ENCODE data around the gene METTL16. TPM values are rescaled to one million over a fixed set of nuclear protein-coding genes. Genes with fewer than 3 reads are reported as not detected.

The METTL16 gene
- total and polyA plus RNA-seq, 2 experiments from 2014 or later = 40.1 to 80.8 TPM

- no peak for TF ChIP-seq EZH2phosphoT487 (IDR thresholded peaks at IDR 0.05; ENCODE audit: unreplicated experiment)
- H3K36me3 ChIP-seq (ENCODE audit: insufficient read depth) = peaks cover 14% of the 10 kb centered on the region; the same call in 1 of the 2 replicates
- H3K4me2 ChIP-seq = no peak overlapping the region
- H3F3A ChIP-seq (replicated peaks; ENCODE audit: low read depth) = peaks cover 20% of the 10 kb centered on the region
- no peaks in the 10 kb centered on the region for H3K9me2 ChIP-seq (ENCODE audit: insufficient read depth)
- H4K20me1 ChIP-seq (replicated peaks; ENCODE audit: insufficient read depth) = peaks cover 19% of the 10 kb centered on the region
- Mint-ChIP-seq H3K4me3 (no peak overlapping the region), H3K9me3 (no peaks in the 10 kb centered on the region), H3K36me3 (ENCODE audit: low read depth) (peaks cover 44% of the 10 kb centered on the region), H3K27me3 (ENCODE audit: insufficient read depth, low read depth, poor library complexity) (peaks cover 6% of the 10 kb centered on the region), H3K4me1 (peaks cover 2% of the 10 kb centered on the region; the same call in 1 of the 3 replicates), H3K27ac (no peak overlapping the region)
- H3K4me1 ChIP-seq (ENCODE audit: insufficient read depth) = no peaks in the 10 kb centered on the region
- DNase-seq (ENCODE audit: low spot score) (no peak), ATAC-seq (no peak)
- no peaks in the 10 kb centered on the region; the same call in 1 of the 2 replicates for H3K79me2 ChIP-seq (replicated peaks; ENCODE audit: insufficient read depth)
- H2AFZ ChIP-seq = no peak overlapping the region
- no peak overlapping the region for H3K4me3 ChIP-seq
- no peak overlapping the region for H3K27ac ChIP-seq (ENCODE audit: low read depth)
- H3K27me3 ChIP-seq (ENCODE audit: insufficient read depth) = no peaks in the 10 kb centered on the region
These were observed 96.6 kb downstream of the METTL16 start for GRCh38 chr17:2415081-2415480.

GRCh38 chr17:2414446-2415064 is 97.1 kb downstream of the METTL16 start:
- H3K36me3 Mint-ChIP-seq (ENCODE audit: low read depth) = peaks cover 39% of the 10 kb centered on the region
- peaks cover 19% of the 10 kb centered on the region for H4K20me1 ChIP-seq (replicated peaks; ENCODE audit: insufficient read depth)
- no peak overlapping the region for H3K4me3 Mint-ChIP-seq
- ATAC-seq (no peak), DNase-seq (ENCODE audit: low spot score) (no peak)
- H3K9me2 ChIP-seq (ENCODE audit: insufficient read depth) = no peaks in the 10 kb centered on the region
- no peaks in the 10 kb centered on the region for H3K4me1 ChIP-seq (ENCODE audit: insufficient read depth)
- peaks cover 2% of the 10 kb centered on the region; the same call in 1 of the 3 replicates for H3K4me1 Mint-ChIP-seq
- peaks cover 20% of the 10 kb centered on the region for H3F3A ChIP-seq (replicated peaks; ENCODE audit: low read depth)
- peaks cover 10% of the 10 kb centered on the region; the same call in 1 of the 2 replicates for H3K36me3 ChIP-seq (ENCODE audit: insufficient read depth)
- H3K9me3 Mint-ChIP-seq = no peaks in the 10 kb centered on the region
- H3K27ac Mint-ChIP-seq = no peak overlapping the region
- H3K4me3 ChIP-seq = no peak overlapping the region
- no peak overlapping the region for H2AFZ ChIP-seq
- no peaks in the 10 kb centered on the region for H3K27me3 ChIP-seq (ENCODE audit: insufficient read depth)
- H3K27me3 Mint-ChIP-seq (ENCODE audit: insufficient read depth, low read depth, poor library complexity) = peaks cover 6% of the 10 kb centered on the region
- H3K27ac ChIP-seq (ENCODE audit: low read depth) = no peak overlapping the region
- no peak overlapping the region for H3K4me2 ChIP-seq
- no peaks in the 10 kb centered on the region; the same call in 1 of the 2 replicates for H3K79me2 ChIP-seq (replicated peaks; ENCODE audit: insufficient read depth)
- TF ChIP-seq EZH2 (IDR thresholded peaks at IDR 0.05; ENCODE audit: low read depth, unreplicated experiment) (no peak), STAT1 (IDR thresholded peaks at IDR 0.05; ENCODE audit: unreplicated experiment) (no peak), ZNF114 (CRISPR knock-in tag; IDR thresholded peaks at IDR 0.05) (no peak), JUNB (IDR thresholded peaks at IDR 0.05; ENCODE audit: unreplicated experiment) (no peak), NANOG (IDR thresholded peaks at IDR 0.05; ENCODE audit: borderline replicate concordance) (no peak), ZNF331 (CRISPR knock-in tag; IDR thresholded peaks at IDR 0.05; ENCODE audit: low read depth) (no peak), EZH2phosphoT487 (IDR thresholded peaks at IDR 0.05; ENCODE audit: unreplicated experiment) (no peak), POLR2AphosphoS5 (IDR thresholded peaks at IDR 0.05; ENCODE audit: low read depth) (no peak)
- TF ChIP-seq, protein P1, sequence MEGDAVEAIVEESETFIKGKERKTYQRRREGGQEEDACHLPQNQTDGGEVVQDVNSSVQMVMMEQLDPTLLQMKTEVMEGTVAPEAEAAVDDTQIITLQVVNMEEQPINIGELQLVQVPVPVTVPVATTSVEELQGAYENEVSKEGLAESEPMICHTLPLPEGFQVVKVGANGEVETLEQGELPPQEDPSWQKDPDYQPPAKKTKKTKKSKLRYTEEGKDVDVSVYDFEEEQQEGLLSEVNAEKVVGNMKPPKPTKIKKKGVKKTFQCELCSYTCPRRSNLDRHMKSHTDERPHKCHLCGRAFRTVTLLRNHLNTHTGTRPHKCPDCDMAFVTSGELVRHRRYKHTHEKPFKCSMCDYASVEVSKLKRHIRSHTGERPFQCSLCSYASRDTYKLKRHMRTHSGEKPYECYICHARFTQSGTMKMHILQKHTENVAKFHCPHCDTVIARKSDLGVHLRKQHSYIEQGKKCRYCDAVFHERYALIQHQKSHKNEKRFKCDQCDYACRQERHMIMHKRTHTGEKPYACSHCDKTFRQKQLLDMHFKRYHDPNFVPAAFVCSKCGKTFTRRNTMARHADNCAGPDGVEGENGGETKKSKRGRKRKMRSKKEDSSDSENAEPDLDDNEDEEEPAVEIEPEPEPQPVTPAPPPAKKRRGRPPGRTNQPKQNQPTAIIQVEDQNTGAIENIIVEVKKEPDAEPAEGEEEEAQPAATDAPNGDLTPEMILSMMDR (conservative IDR thresholded peaks at IDR 0.05; ENCODE audit: low read depth in 2 of 2) = no peak
- TF ChIP-seq, protein P2, sequence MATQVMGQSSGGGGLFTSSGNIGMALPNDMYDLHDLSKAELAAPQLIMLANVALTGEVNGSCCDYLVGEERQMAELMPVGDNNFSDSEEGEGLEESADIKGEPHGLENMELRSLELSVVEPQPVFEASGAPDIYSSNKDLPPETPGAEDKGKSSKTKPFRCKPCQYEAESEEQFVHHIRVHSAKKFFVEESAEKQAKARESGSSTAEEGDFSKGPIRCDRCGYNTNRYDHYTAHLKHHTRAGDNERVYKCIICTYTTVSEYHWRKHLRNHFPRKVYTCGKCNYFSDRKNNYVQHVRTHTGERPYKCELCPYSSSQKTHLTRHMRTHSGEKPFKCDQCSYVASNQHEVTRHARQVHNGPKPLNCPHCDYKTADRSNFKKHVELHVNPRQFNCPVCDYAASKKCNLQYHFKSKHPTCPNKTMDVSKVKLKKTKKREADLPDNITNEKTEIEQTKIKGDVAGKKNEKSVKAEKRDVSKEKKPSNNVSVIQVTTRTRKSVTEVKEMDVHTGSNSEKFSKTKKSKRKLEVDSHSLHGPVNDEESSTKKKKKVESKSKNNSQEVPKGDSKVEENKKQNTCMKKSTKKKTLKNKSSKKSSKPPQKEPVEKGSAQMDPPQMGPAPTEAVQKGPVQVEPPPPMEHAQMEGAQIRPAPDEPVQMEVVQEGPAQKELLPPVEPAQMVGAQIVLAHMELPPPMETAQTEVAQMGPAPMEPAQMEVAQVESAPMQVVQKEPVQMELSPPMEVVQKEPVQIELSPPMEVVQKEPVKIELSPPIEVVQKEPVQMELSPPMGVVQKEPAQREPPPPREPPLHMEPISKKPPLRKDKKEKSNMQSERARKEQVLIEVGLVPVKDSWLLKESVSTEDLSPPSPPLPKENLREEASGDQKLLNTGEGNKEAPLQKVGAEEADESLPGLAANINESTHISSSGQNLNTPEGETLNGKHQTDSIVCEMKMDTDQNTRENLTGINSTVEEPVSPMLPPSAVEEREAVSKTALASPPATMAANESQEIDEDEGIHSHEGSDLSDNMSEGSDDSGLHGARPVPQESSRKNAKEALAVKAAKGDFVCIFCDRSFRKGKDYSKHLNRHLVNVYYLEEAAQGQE (IDR thresholded peaks at IDR 0.05; ENCODE audit: unreplicated experiment) = no peak
- TF ChIP-seq, protein P3, sequence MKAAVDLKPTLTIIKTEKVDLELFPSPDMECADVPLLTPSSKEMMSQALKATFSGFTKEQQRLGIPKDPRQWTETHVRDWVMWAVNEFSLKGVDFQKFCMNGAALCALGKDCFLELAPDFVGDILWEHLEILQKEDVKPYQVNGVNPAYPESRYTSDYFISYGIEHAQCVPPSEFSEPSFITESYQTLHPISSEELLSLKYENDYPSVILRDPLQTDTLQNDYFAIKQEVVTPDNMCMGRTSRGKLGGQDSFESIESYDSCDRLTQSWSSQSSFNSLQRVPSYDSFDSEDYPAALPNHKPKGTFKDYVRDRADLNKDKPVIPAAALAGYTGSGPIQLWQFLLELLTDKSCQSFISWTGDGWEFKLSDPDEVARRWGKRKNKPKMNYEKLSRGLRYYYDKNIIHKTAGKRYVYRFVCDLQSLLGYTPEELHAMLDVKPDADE (IDR thresholded peaks at IDR 0.05) = no peak

All from GM23338 (cell line).